H1 (cell line): ENCODE results near the gene SEH1L. TPM values are rescaled to one million over a fixed set of nuclear protein-coding genes. Genes with fewer than 3 reads are reported as not detected.

Experiments
- CTCF ChIA-PET: fragments of 300-600 bp; sonication (Branson Sonifier 250); formaldehyde crosslinking; loops from one replicate; lab custom pipeline; 2021; ENCODE audit not compliant: partially characterized antibody; lab: Charles Lee
- POLR2A ChIA-PET: fragments of 300-600 bp; sonication (Branson Sonifier 250); formaldehyde crosslinking; loops from one replicate; lab custom pipeline; 2021; ENCODE audit warnings: inconsistent platforms; ENCODE audit not compliant: partially characterized antibody; lab: Charles Lee
- DNase-seq, 2 experiments: peaks; one replicate each; pipeline versions ENCODE4 v3.0.0 to v3.0.0-alpha.2; 2010 to 2022; ENCODE audit warnings: low spot score in 2 of 2, low read depth in 1 of 2, mixed read lengths in 1 of 2
- FAIRE-seq: peaks from 2 replicates; lab custom pipeline; 2011; peaks lifted over from hg19 to GRCh38; lab: Jason Lieb, UNC
- H2AFZ ChIP-seq: 2 replicates; pipeline ENCODE4 v1.8.1; 2012; ENCODE audit warnings: low read length, inconsistent platforms
- H2AK5ac ChIP-seq: 2 replicates; pipeline ENCODE4 v1.6.1; 2013; ENCODE audit warnings: low read depth, low read length
- H2BK120ac ChIP-seq: replicated peaks from 2 replicates; pipeline ENCODE3; 2013; ENCODE audit warnings: low read depth, low read length, inconsistent platforms
- H2BK12ac ChIP-seq: 2 replicates; pipeline ENCODE4 v1.6.1; 2013; ENCODE audit warnings: low read depth, low read length
- H2BK15ac ChIP-seq: 2 replicates; pipeline ENCODE4 v1.6.1; 2013; ENCODE audit warnings: low read length
- H2BK20ac ChIP-seq: 2 replicates; pipeline ENCODE4 v1.6.1; 2013; ENCODE audit warnings: low read length
- H2BK5ac ChIP-seq: 2 replicates; pipeline ENCODE4 v1.6.1; 2013; ENCODE audit warnings: low read depth, low read length
- H3K14ac ChIP-seq: 2 replicates; pipeline ENCODE4 v1.6.1; 2013; ENCODE audit warnings: inconsistent platforms; ENCODE audit not compliant: insufficient read length
- H3K18ac ChIP-seq: 2 replicates; pipeline ENCODE4 v1.6.1; 2013; ENCODE audit warnings: low read length; ENCODE audit errors: extremely low read depth
- H3K23ac ChIP-seq: 2 replicates; pipeline ENCODE4 v1.6.1; 2013; ENCODE audit warnings: inconsistent platforms; ENCODE audit not compliant: insufficient read length
- H3K23me2 ChIP-seq: 2 replicates; pipeline ENCODE4 v1.6.1; 2013; ENCODE audit warnings: low read depth, low read length
- H3K27ac ChIP-seq: 2 replicates; pipeline ENCODE4 v1.6.1; 2011; ENCODE audit warnings: low read depth, low read length, inconsistent platforms
- H3K27me3 ChIP-seq, 4 experiments: replicated peaks in 1 of 4; 1 replicate in 1 of 4; 2 replicates in 3 of 4; pipeline versions ENCODE4 v1.6.1 to v1.8.1; 2011 to 2013; ENCODE audit warnings: low read length in 3 of 4, mild to moderate bottlenecking in 3 of 4, inconsistent platforms in 2 of 4, mixed read lengths in 2 of 4, moderate library complexity in 1 of 4; ENCODE audit not compliant: control insufficient read depth in 3 of 4, insufficient read depth in 3 of 4; ENCODE audit errors: extremely low read depth in 1 of 4
- H3K36me3 ChIP-seq, 4 experiments: 2 replicates each; pipeline versions ENCODE4 v1.6.1 to v1.8.1; 2011 to 2013; ENCODE audit warnings: mild to moderate bottlenecking in 4 of 4, low read length in 3 of 4, moderate library complexity in 2 of 4, control low read depth in 1 of 4, inconsistent platforms in 1 of 4; ENCODE audit not compliant: insufficient read depth in 4 of 4, control insufficient read depth in 2 of 4
- H3K4ac ChIP-seq: replicated peaks from 2 replicates; pipeline ENCODE3; 2013; ENCODE audit warnings: low read length, low read depth, mixed read lengths, inconsistent platforms; ENCODE audit not compliant: insufficient read length
- H3K4me1 ChIP-seq, 4 experiments: replicated peaks in 1 of 4; 1 replicate in 1 of 4; 2 replicates in 3 of 4; pipeline versions ENCODE4 v1.6.1 to v1.8.1; 2011 to 2013; ENCODE audit warnings: low read length in 3 of 4, inconsistent platforms in 2 of 4, mixed read lengths in 1 of 4; ENCODE audit not compliant: insufficient read depth in 4 of 4, control insufficient read depth in 3 of 4
- H3K4me2 ChIP-seq, 2 experiments: 2 replicates each; pipeline versions ENCODE4 v1.6.1 to v1.8.1; 2011 to 2013; ENCODE audit warnings: low read depth in 2 of 2, low read length in 2 of 2, control low read depth in 1 of 2, inconsistent platforms in 1 of 2, mild to moderate bottlenecking in 1 of 2; ENCODE audit not compliant: insufficient read depth in 1 of 2
- H3K4me3 ChIP-seq, 4 experiments: fragments of 200-600, 300-600 bp in 1 of 4; sonication (generic), shearing (Covaris generic), sonication (Bioruptor Twin) in 1 of 4; 2 replicates each; pipeline versions ENCODE4 v1.5.1 to v1.8.1; 2011 to 2016; ENCODE audit warnings: low read length in 4 of 4, low read depth in 3 of 4, control low read depth in 2 of 4, inconsistent platforms in 2 of 4, mild to moderate bottlenecking in 2 of 4, mixed read lengths in 1 of 4, moderate library complexity in 1 of 4; ENCODE audit not compliant: insufficient read depth in 2 of 4; ENCODE audit errors: extremely low read depth in 1 of 4
- H3K56ac ChIP-seq: replicated peaks from 2 replicates; pipeline ENCODE3; 2013; ENCODE audit warnings: low read depth, mild to moderate bottlenecking, mixed read lengths, low read length, inconsistent platforms; ENCODE audit not compliant: insufficient read length
- H3K79me1 ChIP-seq: 2 replicates; pipeline ENCODE4 v1.6.1; 2013; ENCODE audit warnings: low read depth, low read length, control low read depth
- H3K79me2 ChIP-seq, 2 experiments: 2 replicates each; pipeline versions ENCODE4 v1.6.1 to v1.8.1; 2012 to 2013; ENCODE audit warnings: low read length in 2 of 2, mild to moderate bottlenecking in 2 of 2, inconsistent platforms in 1 of 2; ENCODE audit not compliant: insufficient read depth in 2 of 2, control insufficient read depth in 1 of 2
- H3K9ac ChIP-seq, 4 experiments: replicated peaks in 1 of 4; 1 replicate in 1 of 4; 2 replicates in 3 of 4; pipeline versions ENCODE4 v1.6.1 to v1.8.1; 2011 to 2013; ENCODE audit warnings: low read depth in 3 of 4, low read length in 3 of 4, control low read depth in 2 of 4, mild to moderate bottlenecking in 2 of 4, moderate library complexity in 2 of 4, inconsistent platforms in 1 of 4; ENCODE audit errors: extremely low read depth in 1 of 4
- H3K9me3 ChIP-seq, 2 experiments: 2 replicates each; pipeline versions ENCODE4 v1.6.1 to v1.8.1; 2012 to 2013; ENCODE audit warnings: mild to moderate bottlenecking in 2 of 2, moderate library complexity in 2 of 2, control low read depth in 1 of 2, inconsistent platforms in 1 of 2, low read depth in 1 of 2, low read length in 1 of 2, mixed read lengths in 1 of 2; ENCODE audit not compliant: insufficient read depth in 2 of 2
- H4K20me1 ChIP-seq, 2 experiments: replicated peaks in 1 of 2; 2 replicates each; pipeline versions ENCODE3 to v1.8.1; 2011 to 2013; ENCODE audit warnings: inconsistent platforms in 2 of 2, low read length in 2 of 2, mild to moderate bottlenecking in 1 of 2; ENCODE audit not compliant: insufficient read depth in 2 of 2, control insufficient read depth in 1 of 2
- H4K5ac ChIP-seq: 2 replicates; pipeline ENCODE4 v1.6.1; 2013; ENCODE audit warnings: low read length, low read depth, mixed read lengths, inconsistent platforms; ENCODE audit not compliant: insufficient read length
- H4K8ac ChIP-seq: 2 replicates; pipeline ENCODE4 v1.8.0; 2013; ENCODE audit warnings: mild to moderate bottlenecking, moderate library complexity, low read length, inconsistent platforms; ENCODE audit not compliant: insufficient read depth; ENCODE audit errors: extremely low read depth
- H4K91ac ChIP-seq: replicated peaks from 2 replicates; pipeline ENCODE3; 2013; ENCODE audit warnings: low read length, mixed read lengths, inconsistent platforms; ENCODE audit not compliant: insufficient read length
- BCL11A ChIP-seq, 2 experiments: IDR thresholded peaks; one replicate each; pipeline ENCODE4 v1.6.1; 2011; ENCODE audit warnings: low read depth in 2 of 2, low read length in 2 of 2, mild to moderate bottlenecking in 2 of 2
- CREB1 ChIP-seq: IDR thresholded peaks from 2 replicates; pipeline ENCODE4 v1.6.1; 2012; ENCODE audit warnings: inconsistent platforms
- CTCF ChIP-seq, 3 experiments: IDR thresholded peaks; 1 replicate in 2 of 3; 2 replicates in 1 of 3; pipeline versions ENCODE4 v1.5.1 to v1.6.1; 2011; ENCODE audit warnings: low read length in 3 of 3, mild to moderate bottlenecking in 3 of 3, inconsistent platforms in 2 of 3, low read depth in 1 of 3, moderate library complexity in 1 of 3; ENCODE audit not compliant: insufficient read depth in 1 of 3; ENCODE audit errors: control extremely low read depth in 1 of 3
- MAX ChIP-seq: IDR thresholded peaks from 2 replicates; pipeline ENCODE4 v1.6.1; 2012; ENCODE audit warnings: inconsistent platforms
- RAD21 ChIP-seq, 2 experiments: IDR thresholded peaks in 1 of 2; conservative IDR thresholded peaks in 1 of 2; 2 replicates each; pipeline ENCODE4 v1.6.1; 2011; ENCODE audit warnings: low read depth in 2 of 2, low read length in 2 of 2, improper control_type of control experiment in 1 of 2, inconsistent platforms in 1 of 2, mild to moderate bottlenecking in 1 of 2, moderate library complexity in 1 of 2
- RFX5 ChIP-seq: IDR thresholded peaks from 2 replicates; pipeline ENCODE4 v1.6.1; 2011; ENCODE audit warnings: low read depth, low read length, improper control_type of control experiment, borderline replicate concordance
- SIN3A ChIP-seq, 2 experiments: IDR thresholded peaks in 1 of 2; conservative IDR thresholded peaks in 1 of 2; 2 replicates each; pipeline ENCODE4 v1.6.1; 2011 to 2012; ENCODE audit warnings: low read length in 2 of 2, improper control_type of control experiment in 1 of 2, low read depth in 1 of 2, mild to moderate bottlenecking in 1 of 2
- SP1 ChIP-seq: IDR thresholded peaks from 2 replicates; pipeline ENCODE4 v1.6.1; 2011; ENCODE audit warnings: low read depth, low read length
- TEAD4 ChIP-seq: IDR thresholded peaks from 2 replicates; pipeline ENCODE4 v1.6.1; 2012; ENCODE audit warnings: low read depth, low read length, inconsistent platforms, mixed read lengths
- WGBS, 2 experiments: shearing (Covaris generic) in 1 of 2; methylation state at CpG; one replicate each; pipeline versions ENCODE4 v1.1.6 to v1.1.7; 2013 to 2015; ENCODE audit warnings: low lambda C conversion rate in 2 of 2, mixed read lengths in 2 of 2, inconsistent platforms in 1 of 2, low coverage in 1 of 2, missing lambda C conversion rate in 1 of 2; ENCODE audit not compliant: insufficient replicate concordance in 2 of 2, insufficient coverage in 1 of 2, insufficient read length in 1 of 2; ENCODE audit errors: extremely low coverage in 1 of 2, missing lambda C conversion rate in 1 of 2; 5-methylcytosine and 5-hydroxymethylcytosine counted together
- polyA plus RNA-seq, 7 experiments: library from polyadenylated mRNA; depleted of rRNA in 3 of 7; stranded (reverse) in 5 of 7; unstranded in 2 of 7; fragments of >200 nt in 5 of 7; fragments of 200-250 nt in 2 of 7; gene quantifications; 1 replicate in 5 of 7; 2 replicates in 1 of 7; 4 replicates in 1 of 7; pipeline versions ENCODE4 v1.2.1 to v1.2.3, GENCODE V29; 2011 to 2013; ENCODE audit warnings: missing spikeins in 2 of 7, mixed read lengths in 2 of 7
- total RNA-seq: library from RNA; stranded (reverse); fragmentation: NEBNext Ultra II Directional; extraction: Animal tissue kit (Norgen Biotek cat#: 25700); gene quantifications from 2 replicates; pipeline ENCODE4 v1.2.1, GENCODE V29; 2021

SEH1L gene
- total and polyA plus RNA-seq, 2 of the 8 experiments (the other 6 are each of a cell fraction or from before 2014, with no cell fraction given): 41.7 to 96.7 TPM

- no peak overlapping the region for H2AFZ ChIP-seq
- no peak overlapping the region for H3K18ac ChIP-seq
- no peaks in the 10 kb centered on the region for H3K9me3 ChIP-seq
- no peak overlapping the region for H4K8ac ChIP-seq
- no peak overlapping the region for H3K4me2 ChIP-seq
- H3K23ac ChIP-seq: no peak overlapping the region
- no peak overlapping the region for H3K27ac ChIP-seq
- no peak overlapping the region for H3K56ac ChIP-seq
- no peak overlapping the region for H3K9ac ChIP-seq
- peak in 1 of 2 experiments; percentile 82 for DNase-seq
- peaks cover 0 to 5% (median 3%) of the 10 kb centered on the region in 4 experiments; a peak in 1 of 7 replicates for H3K4me1 ChIP-seq
- no peak overlapping the region for H4K5ac ChIP-seq
- H3K14ac ChIP-seq: no peak overlapping the region
- no peak overlapping the region for H3K4ac ChIP-seq
- H2BK15ac ChIP-seq: no peak overlapping the region
- H3K79me2 ChIP-seq: no peaks in the 10 kb centered on the region
- ChIA-PET CTCF (interaction anchor here (0.6 to 4.3 kb wide), 41 partner anchors 10 to 551 kb away, joined by 3 to 125 read pairs (median 4); partner anchors contain the start of gene PTPN2), POLR2A (interaction anchor here (1.1 to 2.0 kb wide), 2 partner anchors 9 to 23 kb away, joined by 3 to 4 read pairs; no protein-coding TSS in a partner anchor)
- no peak overlapping the region for H3K4me3 ChIP-seq
- no peak overlapping the region for H2BK20ac ChIP-seq
- H2BK120ac ChIP-seq: no peak overlapping the region
- H4K91ac ChIP-seq: no peak overlapping the region
- 49% methylated on average over 11 of the region's 11 CpGs; no CpG with 5 or more reads in 1 of the 2 experiments for WGBS, 2 experiments
- H2BK5ac ChIP-seq: no peak overlapping the region
- peak; percentile 98 for FAIRE-seq
- no peak overlapping the region for H2BK12ac ChIP-seq
- H3K79me1 ChIP-seq: no peaks in the 10 kb centered on the region
- H3K27me3 ChIP-seq: no peaks in the 10 kb centered on the region
- no peaks in the 10 kb centered on the region for H3K23me2 ChIP-seq
- H2AK5ac ChIP-seq: no peak overlapping the region
- H3K36me3 ChIP-seq: no peaks in the 10 kb centered on the region
- no peaks in the 10 kb centered on the region for H4K20me1 ChIP-seq
- peak; percentile 93 for TF ChIP-seq TEAD4
- no peak for TF ChIP-seq SP1
- TF ChIP-seq RAD21 (IDR thresholded peaks at IDR 0.05 in 1 of 2, conservative IDR thresholded peaks at IDR 0.05 in 1 of 2; ENCODE audit: low read depth in 2 of 2, low read length in 2 of 2): peak; percentile 99
- TF ChIP-seq MAX: 0 out of 2 replicates have a peak, but pooled peaks have one; percentile 23
- TF ChIP-seq CTCF (IDR thresholded peaks at IDR 0.05; ENCODE audit: control extremely low read depth in 1 of 3, insufficient read depth in 1 of 3, low read depth in 1 of 3, low read length in 3 of 3): peak; percentile 92 to 98 (median 93)
- no peak for TF ChIP-seq RFX5
- peak; percentile 85; a peak in 3 of 4 replicates for TF ChIP-seq SIN3A (conservative IDR thresholded peaks at IDR 0.05 in 1 of 2, IDR thresholded peaks at IDR 0.05 in 1 of 2; ENCODE audit: low read depth in 1 of 2, low read length in 2 of 2)
- no peak for TF ChIP-seq BCL11A (IDR thresholded peaks at IDR 0.05; ENCODE audit: low read depth in 2 of 2, low read length in 2 of 2)
- TF ChIP-seq CREB1: peak; percentile 23; the same call in 1 of the 2 replicates
Observed at GRCh38 chr18:12934454-12935071, 13.2 kb upstream of the SEH1L start.
